Measurements from ENCODE around the gene TESPA1. TPM values are rescaled to one million over a fixed set of nuclear protein-coding genes. Genes with fewer than 3 reads are reported as not detected.

TESPA1 gene
- total RNA-seq, 1 donor from 2014 or later: not detected

DNA sequence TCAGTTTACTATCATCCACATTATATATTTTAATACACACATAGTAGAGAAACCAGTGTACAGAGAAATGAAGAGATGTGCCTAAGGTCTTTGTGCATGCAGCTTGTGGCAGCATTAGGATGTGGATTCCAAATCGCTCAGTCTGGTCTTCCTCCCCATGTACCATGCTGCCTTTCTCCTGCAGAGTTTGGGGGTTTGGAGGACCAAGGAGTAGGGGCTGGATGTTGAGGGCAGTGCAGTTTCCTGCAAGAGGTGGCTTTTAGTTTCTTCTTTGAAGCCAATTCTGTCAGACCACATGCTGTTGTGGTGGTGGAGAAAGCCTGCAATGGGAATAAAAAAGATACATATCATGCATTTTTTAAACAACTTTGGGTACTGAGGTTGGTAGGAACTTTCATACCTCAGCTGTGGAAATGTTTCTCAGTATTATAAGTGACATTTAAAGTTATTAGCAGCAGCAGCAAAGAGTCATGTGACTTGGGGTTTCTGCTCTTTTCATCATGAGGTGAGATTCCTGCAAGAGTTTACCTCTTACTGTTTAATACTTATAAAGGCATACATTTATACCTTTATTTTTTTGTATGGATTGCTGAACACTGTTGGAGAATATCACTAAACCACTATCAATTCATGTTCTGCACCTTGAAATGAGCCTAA is 34.4 kb downstream of the TESPA1 start:
- Histone ChIP-seq H3K27ac (no peak overlapping the region), H3K4me2 (no peak overlapping the region), H3K4me3 (no peak overlapping the region), H3K79me2 (ENCODE audit: low read depth) (no peaks in the 10 kb centered on the region), H3K36me3 (no peaks in the 10 kb centered on the region), H3F3A (ENCODE audit: low read depth) (peaks cover 7% of the 10 kb centered on the region), H4K20me1 (ENCODE audit: low read depth) (no peaks in the 10 kb centered on the region), H2AFZ (replicated peaks) (no peak overlapping the region), H3K4me1 (peaks cover 6% of the 10 kb centered on the region), H3K27me3 (no peaks in the 10 kb centered on the region), H3K9ac (no peak overlapping the region), H3K9me3 (ENCODE audit: low read depth) (no peaks in the 10 kb centered on the region)
- Mint-ChIP-seq H3K27ac (no peak overlapping the region), H3K4me3 (no peak overlapping the region), H3K36me3 (no peaks in the 10 kb centered on the region), H3K27me3 (ENCODE audit: insufficient read depth, low read depth) (peaks cover 4% of the 10 kb centered on the region), H3K4me1 (peaks cover 9% of the 10 kb centered on the region), H3K9me3 (peaks cover 3% of the 10 kb centered on the region)
- DNase-seq (ENCODE audit: low spot score): no peak
- TF ChIP-seq, protein P1, sequence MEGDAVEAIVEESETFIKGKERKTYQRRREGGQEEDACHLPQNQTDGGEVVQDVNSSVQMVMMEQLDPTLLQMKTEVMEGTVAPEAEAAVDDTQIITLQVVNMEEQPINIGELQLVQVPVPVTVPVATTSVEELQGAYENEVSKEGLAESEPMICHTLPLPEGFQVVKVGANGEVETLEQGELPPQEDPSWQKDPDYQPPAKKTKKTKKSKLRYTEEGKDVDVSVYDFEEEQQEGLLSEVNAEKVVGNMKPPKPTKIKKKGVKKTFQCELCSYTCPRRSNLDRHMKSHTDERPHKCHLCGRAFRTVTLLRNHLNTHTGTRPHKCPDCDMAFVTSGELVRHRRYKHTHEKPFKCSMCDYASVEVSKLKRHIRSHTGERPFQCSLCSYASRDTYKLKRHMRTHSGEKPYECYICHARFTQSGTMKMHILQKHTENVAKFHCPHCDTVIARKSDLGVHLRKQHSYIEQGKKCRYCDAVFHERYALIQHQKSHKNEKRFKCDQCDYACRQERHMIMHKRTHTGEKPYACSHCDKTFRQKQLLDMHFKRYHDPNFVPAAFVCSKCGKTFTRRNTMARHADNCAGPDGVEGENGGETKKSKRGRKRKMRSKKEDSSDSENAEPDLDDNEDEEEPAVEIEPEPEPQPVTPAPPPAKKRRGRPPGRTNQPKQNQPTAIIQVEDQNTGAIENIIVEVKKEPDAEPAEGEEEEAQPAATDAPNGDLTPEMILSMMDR (IDR thresholded peaks at IDR 0.05): no peak
- no peak for TF ChIP-seq EZH2phosphoT487 (IDR thresholded peaks at IDR 0.05)
- no peak for TF ChIP-seq EZH2 (IDR thresholded peaks at IDR 0.05)

DNA sequence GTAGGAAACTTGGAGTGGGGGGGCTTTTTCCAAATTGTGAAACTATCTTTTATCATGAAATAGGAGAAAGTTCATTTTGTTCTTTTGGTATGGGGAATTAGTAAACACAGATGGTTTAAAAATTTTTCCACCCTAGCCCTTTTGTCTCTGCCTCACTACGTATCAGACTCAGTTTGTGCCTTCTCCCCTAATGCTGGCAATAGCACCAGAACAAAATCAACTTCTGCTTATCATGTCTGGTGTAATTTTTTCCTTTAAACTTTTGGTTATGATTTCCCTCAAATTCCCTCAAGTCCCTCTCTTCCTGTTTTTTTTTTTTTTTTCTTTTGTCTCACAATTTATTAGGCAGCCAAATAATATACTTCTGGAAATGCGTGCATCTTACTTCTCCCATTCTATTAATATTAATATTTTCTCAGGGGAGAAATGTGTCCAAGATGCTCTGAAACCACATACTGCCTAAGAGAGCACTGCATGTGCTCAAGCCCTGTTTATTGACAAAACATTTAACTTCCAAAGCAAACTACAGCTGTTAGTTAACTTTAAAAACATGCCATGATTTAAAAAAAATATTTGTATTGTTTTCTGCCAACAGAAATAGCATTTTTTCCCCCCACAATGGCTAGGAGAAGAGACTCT is 35.4 kb downstream of the TESPA1 start:
- Mint-ChIP-seq H3K36me3 (no peaks in the 10 kb centered on the region), H3K9me3 (peaks cover 3% of the 10 kb centered on the region), H3K4me1 (peaks cover 9% of the 10 kb centered on the region), H3K4me3 (no peak overlapping the region), H3K27ac (no peak overlapping the region), H3K27me3 (ENCODE audit: insufficient read depth, low read depth) (peaks cover 4% of the 10 kb centered on the region)
- Histone ChIP-seq H3F3A (ENCODE audit: low read depth) (peaks cover 7% of the 10 kb centered on the region), H3K79me2 (ENCODE audit: low read depth) (no peaks in the 10 kb centered on the region), H3K27ac (no peak overlapping the region), H3K36me3 (no peaks in the 10 kb centered on the region), H3K4me3 (no peak overlapping the region), H3K27me3 (no peaks in the 10 kb centered on the region), H3K4me1 (peaks cover 6% of the 10 kb centered on the region), H2AFZ (replicated peaks) (no peak overlapping the region), H3K9me3 (ENCODE audit: low read depth) (no peaks in the 10 kb centered on the region), H3K4me2 (no peak overlapping the region), H3K9ac (no peak overlapping the region), H4K20me1 (ENCODE audit: low read depth) (no peaks in the 10 kb centered on the region)
- TF ChIP-seq EZH2 (IDR thresholded peaks at IDR 0.05): no peak
- TF ChIP-seq, protein P1 (IDR thresholded peaks at IDR 0.05): no peak
- TF ChIP-seq EZH2phosphoT487 (IDR thresholded peaks at IDR 0.05): no peak
- no peak for DNase-seq (ENCODE audit: low spot score)

DNA sequence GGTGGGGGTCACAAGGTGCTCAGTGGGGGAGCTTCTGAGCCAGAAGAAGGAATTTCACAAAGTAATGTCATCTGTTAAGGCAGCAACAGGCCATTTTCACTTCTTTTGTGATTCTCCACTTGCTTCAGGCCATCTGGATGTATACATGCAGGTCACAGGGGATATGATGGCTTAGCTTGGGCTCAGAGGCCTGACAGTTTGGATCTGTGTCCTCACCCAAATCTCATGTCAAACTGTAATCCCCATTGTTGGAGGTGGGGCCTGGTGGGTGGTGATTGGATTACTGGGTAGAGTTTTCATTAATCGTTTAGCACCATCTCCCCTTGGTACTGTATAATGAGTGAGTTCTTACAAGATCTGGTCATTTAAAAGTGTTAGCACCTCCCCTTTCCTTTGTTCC is 36.4 kb downstream of the TESPA1 start:
- Mint-ChIP-seq H3K4me3 (no peak overlapping the region), H3K9me3 (peaks cover 3% of the 10 kb centered on the region), H3K4me1 (peaks cover 9% of the 10 kb centered on the region), H3K27me3 (ENCODE audit: insufficient read depth, low read depth) (peaks cover 4% of the 10 kb centered on the region), H3K36me3 (no peaks in the 10 kb centered on the region), H3K27ac (no peak overlapping the region)
- Histone ChIP-seq H3K27ac (no peak overlapping the region), H2AFZ (replicated peaks) (no peak overlapping the region), H3K4me1 (peaks cover 6% of the 10 kb centered on the region), H3K36me3 (no peaks in the 10 kb centered on the region), H3K9ac (no peak overlapping the region), H3K9me3 (ENCODE audit: low read depth) (no peaks in the 10 kb centered on the region), H3K4me3 (no peak overlapping the region), H3K4me2 (no peak overlapping the region), H4K20me1 (ENCODE audit: low read depth) (no peaks in the 10 kb centered on the region), H3K27me3 (no peaks in the 10 kb centered on the region), H3K79me2 (ENCODE audit: low read depth) (no peaks in the 10 kb centered on the region), H3F3A (ENCODE audit: low read depth) (peaks cover 7% of the 10 kb centered on the region)
- TF ChIP-seq, protein P1 (IDR thresholded peaks at IDR 0.05): no peak
- TF ChIP-seq EZH2 (IDR thresholded peaks at IDR 0.05) (no peak), EZH2phosphoT487 (IDR thresholded peaks at IDR 0.05) (no peak)
- DNase-seq (ENCODE audit: low spot score): no peak
